Measurements from ENCODE around the gene PLPPR4.

DNA sequence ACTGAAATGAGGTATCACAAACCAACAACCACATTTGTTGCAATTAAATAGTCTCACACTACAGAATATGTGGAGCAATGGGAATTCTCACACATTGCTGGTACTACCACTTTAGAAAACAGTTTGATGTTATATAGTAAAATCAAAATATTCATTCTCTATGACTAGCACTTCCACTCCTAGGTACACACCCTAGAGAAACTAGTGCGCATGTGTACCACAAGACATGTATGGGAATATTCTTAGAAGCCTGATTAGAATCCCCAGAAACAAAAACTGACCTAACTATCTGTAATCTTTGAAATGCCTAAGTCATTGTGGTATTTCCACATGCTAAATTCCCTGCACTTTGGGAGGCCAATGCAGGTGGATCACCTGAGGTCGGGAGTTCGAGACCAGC is 18.1 kb upstream of the PLPPR4 start:
- TF ChIP-seq, protein P1, sequence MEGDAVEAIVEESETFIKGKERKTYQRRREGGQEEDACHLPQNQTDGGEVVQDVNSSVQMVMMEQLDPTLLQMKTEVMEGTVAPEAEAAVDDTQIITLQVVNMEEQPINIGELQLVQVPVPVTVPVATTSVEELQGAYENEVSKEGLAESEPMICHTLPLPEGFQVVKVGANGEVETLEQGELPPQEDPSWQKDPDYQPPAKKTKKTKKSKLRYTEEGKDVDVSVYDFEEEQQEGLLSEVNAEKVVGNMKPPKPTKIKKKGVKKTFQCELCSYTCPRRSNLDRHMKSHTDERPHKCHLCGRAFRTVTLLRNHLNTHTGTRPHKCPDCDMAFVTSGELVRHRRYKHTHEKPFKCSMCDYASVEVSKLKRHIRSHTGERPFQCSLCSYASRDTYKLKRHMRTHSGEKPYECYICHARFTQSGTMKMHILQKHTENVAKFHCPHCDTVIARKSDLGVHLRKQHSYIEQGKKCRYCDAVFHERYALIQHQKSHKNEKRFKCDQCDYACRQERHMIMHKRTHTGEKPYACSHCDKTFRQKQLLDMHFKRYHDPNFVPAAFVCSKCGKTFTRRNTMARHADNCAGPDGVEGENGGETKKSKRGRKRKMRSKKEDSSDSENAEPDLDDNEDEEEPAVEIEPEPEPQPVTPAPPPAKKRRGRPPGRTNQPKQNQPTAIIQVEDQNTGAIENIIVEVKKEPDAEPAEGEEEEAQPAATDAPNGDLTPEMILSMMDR (IDR thresholded peaks at IDR 0.05), result no peak
- TF ChIP-seq POLR2A (IDR thresholded peaks at IDR 0.05), result no peak

Measured in thyroid gland (tissue), 4 donors.